ENCODE data around the gene ZC3H7A. TPM values are rescaled to one million over a fixed set of nuclear protein-coding genes. Genes with fewer than 3 reads are reported as not detected.

The ZC3H7A gene
- total and polyA plus RNA-seq, 2 of the 8 experiments (the other 6 are each of a cell fraction or from before 2014, with no cell fraction given) = 32.0 to 55.9 TPM

GRCh38 chr16:11711662-11712061 is 85.4 kb downstream of the ZC3H7A start (continued):
- TF ChIP-seq ATF2 (IDR thresholded peaks at IDR 0.05; ENCODE audit: low read length) (no peak), RAD21 (IDR thresholded peaks at IDR 0.05 in 1 of 2, conservative IDR thresholded peaks at IDR 0.05 in 1 of 2; ENCODE audit: low read depth in 2 of 2, low read length in 2 of 2) (no peak)
